Colon (tissue), 2 donors: ENCODE measurements around the gene STAT5B.
"Not testable (repeated sequence)": the region's sequence is repeated elsewhere in the genome, so short reads cannot be mapped to it uniquely, and the experiment has no call there.

Experiments used
- FAIRE-seq: peaks from 2 replicates; lab custom pipeline; 2012; peaks lifted over from hg19 to GRCh38; lab: Jason Lieb, UNC
- donor health status: control.
- donor health status: control.

The STAT5B gene

GRCh38 chr17:42276359-42276608, at the start of gene STAT5B:
Gene STAT5B, minus strand, starts transcription at chr17:42276391. Its CDS starts 44,264 bp downstream, at chr17:42232127.
- FAIRE-seq, result no peak

GRCh38 chr17:42325026-42325425, 48.8 kb upstream of the STAT5B start:
- no peak for FAIRE-seq

DNA sequence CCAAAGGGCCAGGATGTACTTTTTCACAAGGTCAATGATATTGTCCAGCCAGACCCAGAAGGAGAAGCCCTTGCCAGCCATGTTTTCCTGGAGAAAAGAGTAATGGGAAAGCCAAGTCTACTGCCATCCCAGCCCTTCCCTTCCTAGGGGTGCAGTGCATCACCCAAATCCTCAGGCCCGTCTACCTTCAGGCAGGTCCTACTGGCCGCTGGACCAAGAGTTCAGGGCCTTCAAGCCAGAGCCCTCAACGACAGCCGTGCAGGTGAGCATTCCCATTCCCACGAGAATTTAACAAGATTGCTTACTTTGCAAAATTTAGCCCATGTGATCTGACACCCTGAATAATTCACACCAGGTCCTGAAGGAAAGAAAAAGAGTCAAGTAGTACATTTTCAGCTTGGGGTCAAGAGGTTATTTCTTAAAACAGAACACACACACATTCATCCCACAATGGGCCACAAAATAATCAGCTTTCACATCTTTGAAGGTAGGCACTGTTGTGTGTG, 47.1 kb upstream of the STAT5B start:
- no peak for FAIRE-seq

DNA sequence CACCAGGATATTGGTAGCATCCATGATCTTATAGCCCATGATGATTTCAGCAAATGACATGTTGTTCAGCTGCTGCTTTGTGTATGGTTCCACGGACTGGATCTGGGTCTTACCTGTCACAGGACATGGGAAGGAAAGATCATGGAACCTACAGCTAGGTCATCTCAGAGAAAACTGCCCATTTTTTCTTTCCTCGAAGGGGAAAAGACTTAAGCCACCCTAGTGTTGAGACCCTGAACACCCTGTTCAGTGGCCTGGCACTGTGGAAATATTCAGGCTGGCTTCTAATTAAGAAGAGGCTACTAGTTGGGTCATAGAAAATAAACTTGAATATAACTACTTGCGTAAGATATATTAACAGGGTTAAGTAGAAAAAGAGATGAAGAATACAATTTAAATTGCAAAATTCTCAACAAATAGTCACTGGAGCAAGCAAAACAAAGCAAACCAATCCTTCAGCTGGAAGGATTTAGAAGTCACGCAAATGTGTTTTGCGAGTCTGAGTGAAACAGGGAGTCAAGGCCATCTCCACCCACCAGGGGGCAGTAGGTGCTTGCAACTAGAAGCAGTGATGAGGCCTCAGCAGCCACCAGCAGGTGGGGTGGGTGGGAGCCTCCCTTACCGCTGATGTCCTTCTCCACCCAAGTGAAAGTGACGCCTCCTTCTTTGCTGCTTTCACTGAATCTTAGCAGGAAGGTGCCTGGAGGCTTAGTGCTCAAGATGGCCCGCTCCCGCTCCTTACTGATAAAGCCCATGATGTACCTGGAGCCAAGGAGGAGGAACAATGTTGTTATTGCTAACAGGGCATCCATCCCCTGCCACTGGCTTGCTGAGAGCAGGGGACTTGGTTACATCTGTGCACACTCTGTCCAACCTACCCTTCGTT, 46.4 kb upstream of the STAT5B start:
- no peak for FAIRE-seq

GRCh38 chr17:42321555-42321954, 45.4 kb upstream of the STAT5B start:
- no peak for FAIRE-seq

- FAIRE-seq, result not testable (repeated sequence)
Measured at GRCh38 chr17:42317967-42318366, 41.8 kb upstream of the STAT5B start.

DNA sequence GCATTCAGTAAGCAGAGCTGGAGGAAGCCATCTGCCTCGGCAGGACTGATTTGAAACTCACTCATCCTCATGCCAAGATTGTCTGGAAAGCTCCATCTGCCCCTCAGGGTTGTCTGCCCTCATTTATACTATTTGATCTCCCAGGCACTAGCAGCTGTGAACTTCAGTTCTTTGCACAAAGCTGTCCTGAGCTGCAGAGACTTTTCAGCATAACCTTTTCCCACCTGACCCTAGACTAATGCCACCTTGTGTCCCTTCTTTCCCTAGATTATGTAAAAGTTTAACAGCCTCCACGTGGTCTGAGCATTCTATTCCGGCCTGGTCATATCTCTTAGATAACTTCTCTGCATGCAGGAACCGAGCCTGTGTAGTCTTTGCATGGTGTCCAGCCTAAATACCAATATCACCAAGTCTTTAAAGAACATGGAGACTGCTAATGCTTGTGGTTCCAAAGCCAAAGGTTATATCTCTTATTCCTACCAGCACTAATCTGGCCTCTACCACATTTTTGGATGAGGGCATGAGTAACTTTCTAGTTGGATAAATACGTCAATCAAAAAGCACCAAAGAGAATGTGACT, 41.2 kb upstream of the STAT5B start:
- FAIRE-seq, result no peak

GRCh38 chr17:42316755-42317154, 40.6 kb upstream of the STAT5B start:
- FAIRE-seq, result no peak

GRCh38 chr17:42315402-42316156, 39.4 kb upstream of the STAT5B start:
- FAIRE-seq, result no peak

GRCh38 chr17:42313773-42314566, 37.8 kb upstream of the STAT5B start:
- no peak for FAIRE-seq

DNA sequence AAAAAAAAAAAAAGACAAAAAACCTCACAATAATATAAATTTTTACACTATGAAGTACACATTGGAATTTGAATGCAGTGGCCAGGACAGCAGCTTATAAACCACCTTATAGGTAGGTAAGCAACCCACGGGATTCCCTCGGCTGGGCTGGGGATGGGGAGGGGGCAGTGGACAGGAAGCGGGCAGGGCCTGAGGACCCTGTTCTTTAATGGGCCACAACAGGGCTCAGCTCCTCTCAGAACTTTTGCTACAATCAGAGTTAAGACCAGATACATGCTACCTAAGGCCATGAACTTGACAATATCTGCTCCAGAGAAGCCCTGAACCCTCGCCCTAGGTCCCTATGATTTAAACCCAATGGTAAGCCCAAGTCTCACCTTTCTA, 37.2 kb upstream of the STAT5B start:
- FAIRE-seq, result no peak

DNA sequence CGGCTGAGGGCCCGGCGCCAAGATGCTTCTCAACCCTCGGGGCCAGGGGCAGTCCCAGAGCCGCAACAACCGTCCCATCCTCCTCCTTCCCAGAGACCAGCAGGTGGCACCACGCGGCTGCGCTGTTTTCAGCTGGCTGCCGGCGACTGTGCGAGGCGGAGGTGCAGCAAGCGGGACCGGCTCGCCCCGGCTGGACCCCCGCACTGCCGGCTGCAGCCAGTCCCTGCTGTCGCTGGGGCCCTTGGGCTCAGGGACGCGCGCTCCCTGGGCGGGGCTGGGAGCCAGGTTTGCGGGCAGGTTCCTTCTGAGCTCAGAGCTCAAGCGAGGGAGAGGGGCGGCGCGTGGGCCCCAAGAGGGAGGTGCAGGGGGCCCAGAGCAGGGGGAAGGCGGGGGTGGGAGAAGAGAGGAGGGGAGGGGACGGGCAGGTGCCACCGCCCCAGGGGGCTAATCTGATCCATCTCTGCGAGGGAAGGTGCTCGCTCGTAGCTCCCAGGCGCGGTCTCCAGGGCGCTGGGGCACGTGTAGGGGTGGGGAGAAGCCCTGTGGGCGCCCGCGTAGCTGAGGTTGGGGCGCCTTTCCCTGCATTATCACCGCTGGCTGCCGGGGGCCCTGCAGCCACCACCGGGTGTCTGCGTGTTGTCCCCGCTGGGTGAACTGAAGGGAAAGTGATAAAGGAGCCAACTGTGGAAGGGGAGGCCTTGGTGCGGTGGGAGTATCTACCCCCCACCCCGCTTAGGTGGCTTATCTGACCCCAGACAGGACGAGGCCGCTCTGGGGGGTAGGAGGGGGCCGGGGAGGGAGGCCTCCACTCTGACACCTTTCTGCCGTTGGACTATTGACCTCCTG, 36.3 kb upstream of the STAT5B start:
- no peak for FAIRE-seq

- FAIRE-seq, result no peak
Measured at GRCh38 chr17:42312035-42312284, 35.8 kb upstream of the STAT5B start.

DNA sequence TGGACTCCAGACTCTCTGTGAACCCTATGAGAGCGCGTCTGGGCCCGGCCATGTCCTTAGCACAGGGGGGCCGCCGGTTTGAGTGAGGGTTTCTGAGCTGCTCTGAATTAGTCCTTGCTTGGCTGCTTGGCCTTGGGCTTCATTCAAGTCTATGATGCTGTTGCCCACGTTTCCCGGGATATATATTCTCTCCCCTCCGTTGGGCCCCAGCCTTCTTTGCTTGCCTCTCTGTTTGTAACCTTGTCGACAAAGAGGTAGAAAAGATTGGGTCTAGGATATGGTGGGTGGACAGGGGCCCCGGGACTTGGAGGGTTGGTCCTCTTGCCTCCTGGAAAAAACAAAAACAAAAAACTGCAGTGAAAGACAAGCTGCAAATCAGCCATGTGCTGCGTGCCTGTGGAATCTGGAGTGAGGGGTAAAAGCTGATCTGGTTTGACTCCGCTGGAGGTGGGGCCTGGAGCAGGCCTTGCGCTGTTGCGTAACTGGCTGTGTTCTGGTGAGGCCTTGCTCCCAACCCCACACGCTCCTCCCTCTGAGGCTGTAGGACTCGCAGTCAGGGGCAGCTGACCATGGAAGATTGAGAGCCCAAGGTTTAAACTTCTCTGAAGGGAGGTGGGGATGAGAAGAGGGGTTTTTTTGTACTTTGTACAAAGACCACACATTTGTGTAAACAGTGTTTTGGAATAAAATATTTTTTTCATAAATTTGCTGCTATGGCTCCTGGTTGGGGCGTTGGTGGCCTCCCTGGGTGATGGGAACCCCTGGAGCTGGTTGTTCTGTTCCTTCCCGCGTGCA, 35.2 kb upstream of the STAT5B start:
- no peak for FAIRE-seq

GRCh38 chr17:42310787-42311215, 34.6 kb upstream of the STAT5B start:
- FAIRE-seq, result no peak

- no peak for FAIRE-seq
Measured at GRCh38 chr17:42309986-42310786, 34.0 kb upstream of the STAT5B start.

DNA sequence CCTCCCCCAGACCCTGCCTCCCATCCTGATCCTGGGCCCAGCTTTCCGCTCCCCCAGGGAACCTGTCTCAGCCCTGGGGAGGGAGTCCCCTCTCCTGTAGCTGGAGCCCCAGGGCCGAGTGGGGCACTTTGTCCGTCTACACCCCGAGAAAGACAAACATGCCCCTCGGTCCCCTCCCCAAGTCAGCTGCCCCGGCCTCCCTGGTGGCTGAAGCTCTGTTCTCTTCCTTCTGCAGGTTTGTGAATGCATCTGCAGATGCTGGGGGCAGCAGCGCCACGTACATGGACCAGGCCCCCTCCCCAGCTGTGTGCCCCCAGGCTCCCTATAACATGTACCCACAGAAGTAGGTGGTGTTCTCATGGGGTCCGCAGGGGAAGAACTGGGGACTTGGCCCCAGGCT, 33.0 kb upstream of the STAT5B start:
- FAIRE-seq, result no peak

GRCh38 chr17:42308446-42308845, 32.3 kb upstream of the STAT5B start:
- no peak for FAIRE-seq

GRCh38 chr17:42307362-42307927, 31.3 kb upstream of the STAT5B start:
- FAIRE-seq, result no peak

DNA sequence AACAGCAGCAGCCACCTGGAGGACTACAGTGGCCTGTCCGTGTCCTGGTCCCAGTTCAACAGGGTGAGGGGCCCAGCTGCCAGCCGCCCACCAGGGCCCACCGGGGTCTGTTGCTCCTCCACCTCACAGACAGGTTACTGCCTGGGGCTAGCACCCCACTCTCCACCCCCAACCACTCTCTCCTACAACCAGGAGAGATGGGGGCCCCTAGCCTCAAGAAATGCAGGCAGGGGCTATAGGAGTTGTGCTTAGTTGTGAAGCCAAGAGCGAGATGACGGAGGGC, 30.1 kb upstream of the STAT5B start:
- no peak for FAIRE-seq
